H1 (cell line): Measurements from ENCODE around the gene TIMP3. TPM values are rescaled to one million over a fixed set of nuclear protein-coding genes. Genes with fewer than 3 reads are reported as not detected.

Source experiments
- BACH1 ChIP-seq: IDR thresholded peaks from 2 replicates; pipeline ENCODE4 v1.6.1; 2012; ENCODE audit warnings: low read length, improper control_type of control experiment
- CBX5 ChIP-seq: fragments of 300-800, 300-1000 bp; sonication (generic); IDR thresholded peaks from 2 replicates; pipeline ENCODE4 v1.7.1; 2016; ENCODE audit warnings: antibody characterized with exemption, low read length, low read depth
- CHD7 ChIP-seq: fragments of 300-600 bp; sonication (generic); IDR thresholded peaks from 2 replicates; pipeline ENCODE4 v1.7.1; 2012; ENCODE audit warnings: low read length, moderate library complexity, mild to moderate bottlenecking, inconsistent platforms; ENCODE audit not compliant: insufficient replicate concordance
- EZH2 ChIP-seq: fragments of 200-600 bp; sonication (generic); IDR thresholded peaks from 2 replicates; pipeline ENCODE4 v1.7.1; 2012; ENCODE audit warnings: low read depth, mild to moderate bottlenecking, moderate library complexity, low read length, inconsistent platforms; ENCODE audit not compliant: severe bottlenecking
- HDAC6 ChIP-seq: IDR thresholded peaks from one replicate; pipeline ENCODE4 v1.7.1; 2012; ENCODE audit warnings: low read depth, mild to moderate bottlenecking, inconsistent platforms, low read length, moderate library complexity
- SAP30 ChIP-seq: fragments of 300-600 bp; sonication (generic); IDR thresholded peaks from 2 replicates; pipeline ENCODE4 v1.7.1; 2012; ENCODE audit warnings: low read length, moderate library complexity, mild to moderate bottlenecking, inconsistent platforms; ENCODE audit not compliant: insufficient read depth, insufficient replicate concordance
- SIN3A ChIP-seq, 2 experiments: IDR thresholded peaks in 1 of 2; conservative IDR thresholded peaks in 1 of 2; 2 replicates each; pipeline ENCODE4 v1.6.1; 2011 to 2012; ENCODE audit warnings: low read length in 2 of 2, improper control_type of control experiment in 1 of 2, low read depth in 1 of 2, mild to moderate bottlenecking in 1 of 2
- SP2 ChIP-seq: IDR thresholded peaks from 2 replicates; pipeline ENCODE4 v1.6.1; 2012; ENCODE audit warnings: mild to moderate bottlenecking, low read length, inconsistent platforms
- TEAD4 ChIP-seq: IDR thresholded peaks from 2 replicates; pipeline ENCODE4 v1.6.1; 2012; ENCODE audit warnings: low read depth, low read length, inconsistent platforms, mixed read lengths
- polyA plus RNA-seq, 7 experiments: library from polyadenylated mRNA; depleted of rRNA in 3 of 7; stranded (reverse) in 5 of 7; unstranded in 2 of 7; fragments of >200 nt in 5 of 7; fragments of 200-250 nt in 2 of 7; gene quantifications; 1 replicate in 5 of 7; 2 replicates in 1 of 7; 4 replicates in 1 of 7; pipeline versions ENCODE4 v1.2.1 to v1.2.3, GENCODE V29; 2011 to 2013; ENCODE audit warnings: missing spikeins in 2 of 7, mixed read lengths in 2 of 7
- total RNA-seq: library from RNA; stranded (reverse); fragmentation: NEBNext Ultra II Directional; extraction: Animal tissue kit (Norgen Biotek cat#: 25700); gene quantifications from 2 replicates; pipeline ENCODE4 v1.2.1, GENCODE V29; 2021

TIMP3 gene
- total and polyA plus RNA-seq, 2 of the 8 experiments (the other 6 are each of a cell fraction or from before 2014, with no cell fraction given) = 1.3 to 4.7 TPM

GRCh38 chr22:32820131-32821119 lies 18.9 kb downstream of the TIMP3 start (continued):
- TF ChIP-seq CHD7 = no peak
- no peak for TF ChIP-seq HDAC6
- no peak for TF ChIP-seq SIN3A (conservative IDR thresholded peaks at IDR 0.05 in 1 of 2, IDR thresholded peaks at IDR 0.05 in 1 of 2; ENCODE audit: low read depth in 1 of 2, low read length in 2 of 2)
- TF ChIP-seq SAP30 = no peak
- TF ChIP-seq SP2 = no peak
- TF ChIP-seq TEAD4 = no peak
- TF ChIP-seq BACH1 = no peak
- no peak for TF ChIP-seq CBX5
- TF ChIP-seq EZH2 = no peak
